Activated CD8-positive, alpha-beta T cell treated with anti-CD3 and anti-CD28 coated beads, Interleukin-2, amount 10 ng/mL, durations not matched to agents 7 days and 5 days (primary cell): ENCODE data around the gene PARP6. TPM values are rescaled to one million over a fixed set of nuclear protein-coding genes. Genes with fewer than 3 reads are reported as not detected.
"Not testable (repeated sequence)": the region's sequence is repeated elsewhere in the genome, so short reads cannot be mapped to it uniquely, and the experiment has no call there.

Experiments used
- ATAC-seq: fragments of 150-1000 bp; cut with Tn5 transposase; one replicate; pipeline ENCODE4 v1.10.0; 2021; ENCODE audit warnings: moderate library complexity
- CTCF ChIA-PET: fragments of 350-600 bp; sonication (Branson Sonifier 250); formaldehyde crosslinking; loops from one replicate; lab custom pipeline; 2021; ENCODE audit warnings: antibody characterized with exemption; lab: Charles Lee
- POLR2A ChIA-PET: fragments of 350-600 bp; sonication (Branson Sonifier 250); formaldehyde crosslinking; loops from one replicate; lab custom pipeline; 2021; ENCODE audit warnings: antibody characterized with exemption; lab: Charles Lee
- DNase-seq: peaks from one replicate; pipeline ENCODE4 v3.0.0-alpha.2; 2020
- H3K27ac Mint-ChIP-seq: one replicate; pipeline ENCODE4 v1.8.0; 2021; ENCODE audit warnings: mild to moderate bottlenecking, mixed read lengths
- H3K27me3 Mint-ChIP-seq: one replicate; pipeline ENCODE4 v1.8.0; 2021; ENCODE audit warnings: low read depth, mixed read lengths
- H3K36me3 Mint-ChIP-seq: one replicate; pipeline ENCODE4 v1.8.0; 2021; ENCODE audit warnings: low read depth, mixed read lengths
- H3K4me1 Mint-ChIP-seq: one replicate; pipeline ENCODE4 v1.8.0; 2021; ENCODE audit warnings: low read depth, mixed read lengths
- H3K4me3 Mint-ChIP-seq: one replicate; pipeline ENCODE4 v1.8.0; 2021; ENCODE audit warnings: mild to moderate bottlenecking, mixed read lengths
- H3K9me3 Mint-ChIP-seq: one replicate; pipeline ENCODE4 v1.8.0; 2022; ENCODE audit warnings: mixed read lengths; ENCODE audit not compliant: insufficient read depth
- total RNA-seq, 2 experiments: library from RNA; stranded (reverse); gene quantifications; one replicate each; pipeline ENCODE4 v1.2.3, GENCODE V29; 2021

Gene PARP6
- total RNA-seq, 2 experiments from 2014 or later: 54.0 to 57.0 TPM

GRCh38 chr15:72276326-72276700 is 4.0 kb upstream of the PARP6 start:
- DNase-seq (no peak), ATAC-seq (no peak)
- Mint-ChIP-seq H3K36me3 (no peaks in the 10 kb centered on the region), H3K4me1 (peaks cover 18% of the 10 kb centered on the region), H3K4me3 (no peak overlapping the region), H3K9me3 (no peaks in the 10 kb centered on the region), H3K27ac (no peak overlapping the region), H3K27me3 (peaks cover 3% of the 10 kb centered on the region)
- CTCF ChIA-PET: no interaction called here
- POLR2A ChIA-PET: no interaction called here

- H3K36me3 Mint-ChIP-seq, DNase-seq, ATAC-seq, CTCF ChIA-PET, H3K9me3 Mint-ChIP-seq, H3K27ac Mint-ChIP-seq, H3K4me3 Mint-ChIP-seq, POLR2A ChIA-PET, H3K27me3 Mint-ChIP-seq: not testable (repeated sequence)
- peaks cover 24% of the 10 kb centered on the region for H3K4me1 Mint-ChIP-seq
Measured at GRCh38 chr15:72275635-72276325, 3.4 kb upstream of the PARP6 start.

DNA sequence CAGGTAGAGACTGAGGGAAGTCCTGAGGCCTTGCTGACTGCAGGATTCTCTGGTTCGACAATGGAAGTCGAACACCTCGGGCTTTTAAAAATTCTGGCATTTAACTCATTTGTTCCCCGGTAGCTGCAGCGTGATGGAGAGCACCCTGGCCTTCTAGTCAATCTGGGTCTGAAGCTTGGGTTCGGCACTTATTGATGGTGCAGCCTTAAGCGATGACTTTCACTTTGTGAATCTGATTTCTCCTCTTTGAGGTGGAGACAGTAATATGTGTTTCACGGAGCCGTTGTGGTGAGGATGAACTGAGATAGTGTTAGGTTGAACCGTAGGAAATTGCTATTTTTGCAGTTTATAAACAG is 621 bp upstream of the PARP6 start:
- no peaks in the 10 kb centered on the region for H3K9me3 Mint-ChIP-seq
- ATAC-seq (no peak), DNase-seq (no peak)
- ChIA-PET POLR2A (interaction anchor here (0.8 to 1.8 kb wide), 3 partner anchors 36 to 46 kb away, joined by 3 to 13 read pairs (median 3); partner anchors contain the start of gene PKM), CTCF (interaction anchor here (0.7 to 2.6 kb wide), 11 partner anchors 10 to 277 kb away, joined by 3 to 17 read pairs (median 3); partner anchors contain the start of gene GRAMD2A)
- H3K4me1 Mint-ChIP-seq: peaks cover 34% of the 10 kb centered on the region
- peak overlapping the region; percentile 82 for H3K27ac Mint-ChIP-seq
- H3K27me3 Mint-ChIP-seq: peaks cover 3% of the 10 kb centered on the region
- H3K4me3 Mint-ChIP-seq: peak overlapping the region; percentile 85
- peaks cover 10% of the 10 kb centered on the region for H3K36me3 Mint-ChIP-seq

DNA sequence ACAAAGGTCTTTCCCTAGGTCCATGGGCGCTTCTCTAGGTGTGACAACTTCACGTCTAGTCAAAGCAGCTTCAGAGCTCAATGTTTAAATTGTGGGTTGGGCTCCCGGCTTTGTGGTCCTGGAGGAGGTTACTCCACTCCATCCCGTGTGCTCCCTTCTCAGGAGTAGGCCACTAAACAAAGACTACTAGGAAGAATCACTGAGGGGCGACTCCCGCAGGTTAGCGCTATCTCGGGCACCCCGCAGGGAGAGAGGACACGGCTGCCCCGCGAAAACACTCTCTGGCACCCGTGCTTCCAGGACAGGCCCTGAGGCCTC is 500 bp downstream of the PARP6 start:
- CTCF ChIA-PET: interaction anchor here (0.6 to 1.0 kb wide), 3 partner anchors 40 to 106 kb away, joined by 3 to 4 read pairs (median 3); no protein-coding TSS in a partner anchor
- H3K4me3 Mint-ChIP-seq: peak overlapping the region; percentile 88
- peaks cover 34% of the 10 kb centered on the region for H3K4me1 Mint-ChIP-seq
- peaks cover 17% of the 10 kb centered on the region for H3K36me3 Mint-ChIP-seq
- H3K9me3 Mint-ChIP-seq: no peaks in the 10 kb centered on the region
- peak; percentile 8 for ATAC-seq
- H3K27me3 Mint-ChIP-seq: peaks cover 2% of the 10 kb centered on the region
- POLR2A ChIA-PET: interaction anchor here (0.6 to 1.0 kb wide), 2 partner anchors 40 to 45 kb away, joined by 3 to 6 read pairs; partner anchors contain the start of gene PKM
- H3K27ac Mint-ChIP-seq: peak overlapping the region; percentile 78
- DNase-seq: no peak

GRCh38 chr15:72271221-72271620 is 1.1 kb downstream of the PARP6 start:
- Mint-ChIP-seq H3K4me1 (peaks cover 34% of the 10 kb centered on the region), H3K27me3 (peaks cover 2% of the 10 kb centered on the region), H3K9me3 (no peaks in the 10 kb centered on the region), H3K36me3 (peaks cover 22% of the 10 kb centered on the region), H3K4me3 (peak overlapping the region; percentile 88), H3K27ac (peak overlapping the region; percentile 36)
- CTCF ChIA-PET: interaction anchor here (0.6 to 1.0 kb wide), 3 partner anchors 39 to 106 kb away, joined by 3 to 4 read pairs (median 3); no protein-coding TSS in a partner anchor
- no peak for ATAC-seq
- no peak for DNase-seq
- POLR2A ChIA-PET: interaction anchor here (0.6 to 1.0 kb wide), 2 partner anchors 40 to 45 kb away, joined by 3 to 6 read pairs; partner anchors contain the start of gene PKM

GRCh38 chr15:72269739-72270138 is 2.6 kb downstream of the PARP6 start:
- Mint-ChIP-seq H3K27ac (no peak overlapping the region), H3K4me3 (no peak overlapping the region), H3K4me1 (peaks cover 34% of the 10 kb centered on the region), H3K36me3 (peaks cover 33% of the 10 kb centered on the region), H3K27me3 (no peaks in the 10 kb centered on the region), H3K9me3 (no peaks in the 10 kb centered on the region)
- ATAC-seq (no peak), DNase-seq (no peak)
- POLR2A ChIA-PET: no interaction called here
- CTCF ChIA-PET: interaction anchor here (0.7 to 1.0 kb wide), 2 partner anchors 11 to 70 kb away, joined by 3 read pairs; no protein-coding TSS in a partner anchor

DNA sequence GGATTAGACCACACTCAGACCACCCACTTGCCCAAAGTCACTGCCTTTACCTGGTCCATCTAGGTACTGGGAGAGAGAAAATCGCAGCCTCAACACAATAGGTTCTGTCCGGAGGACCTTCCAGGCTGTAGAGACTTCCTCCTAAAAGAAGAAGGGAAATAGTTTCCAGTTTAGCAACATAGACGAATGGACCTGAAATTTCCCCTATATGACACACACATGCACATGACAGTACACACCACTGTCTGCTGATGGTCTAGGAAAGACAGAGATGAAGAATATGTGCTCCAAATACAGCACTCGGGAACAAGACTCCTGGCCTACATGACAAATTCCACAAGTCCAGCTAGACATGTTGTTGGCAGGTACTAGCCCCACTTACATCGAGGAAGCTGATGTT is 7.3 kb downstream of the PARP6 start:
- peaks cover 67% of the 10 kb centered on the region for H3K36me3 Mint-ChIP-seq

DNA sequence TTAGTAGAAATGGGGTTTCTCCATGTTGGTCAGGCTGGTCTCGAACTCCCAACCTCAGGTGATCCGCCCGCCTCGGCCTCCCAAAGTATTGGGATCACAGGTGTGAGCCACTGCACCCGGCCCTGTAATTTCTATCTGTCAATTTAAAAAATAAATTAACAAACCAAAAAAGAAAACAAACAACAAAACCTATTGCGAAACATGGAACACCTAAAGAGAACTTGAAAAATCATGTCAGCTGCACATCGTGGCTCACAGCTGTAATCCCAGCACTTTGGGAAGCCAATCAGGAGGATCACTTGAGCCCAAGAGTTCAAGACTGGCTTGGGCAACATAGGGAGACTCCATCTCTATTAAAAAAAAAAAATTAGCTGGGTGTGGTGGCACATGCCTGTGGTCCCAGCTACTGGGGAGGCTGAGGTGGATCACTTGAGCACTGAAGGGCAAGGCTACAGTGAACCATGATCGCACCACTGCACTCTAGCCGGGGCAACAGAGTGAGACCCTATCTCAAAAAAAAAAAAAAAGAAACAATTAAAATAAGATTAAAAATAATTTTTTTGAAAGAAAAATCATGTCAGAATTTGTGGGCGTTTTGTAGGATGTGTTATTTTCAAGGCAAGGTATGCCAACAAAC is 19.6 kb downstream of the PARP6 start:
- ATAC-seq: no peak
- Mint-ChIP-seq H3K4me3 (no peak overlapping the region), H3K27ac (no peak overlapping the region), H3K27me3 (no peaks in the 10 kb centered on the region), H3K4me1 (no peaks in the 10 kb centered on the region), H3K9me3 (no peaks in the 10 kb centered on the region), H3K36me3 (peaks cover 41% of the 10 kb centered on the region)
- POLR2A ChIA-PET: no interaction called here
- no peak for DNase-seq
- CTCF ChIA-PET: no interaction called here

More for the DNA sequence above, 7.3 kb downstream of the PARP6 start:
- Mint-ChIP-seq H3K4me3 (no peak overlapping the region), H3K4me1 (peaks cover 2% of the 10 kb centered on the region), H3K27ac (no peak overlapping the region), H3K9me3 (no peaks in the 10 kb centered on the region), H3K27me3 (no peaks in the 10 kb centered on the region)
- POLR2A ChIA-PET: interaction anchor here (0.7 kb wide), 1 partner anchor 104 kb away, joined by 3 read pairs; no protein-coding TSS in a partner anchor
- CTCF ChIA-PET: no interaction called here
- no peak for DNase-seq
- no peak for ATAC-seq

GRCh38 chr15:72249142-72249810 is 23.1 kb downstream of the PARP6 start:
- H3K9me3 Mint-ChIP-seq: no peaks in the 10 kb centered on the region
- no peak overlapping the region for H3K27ac Mint-ChIP-seq
- CTCF ChIA-PET: interaction anchor here (1.5 kb wide), 1 partner anchor 23 kb away, joined by 3 read pairs; no protein-coding TSS in a partner anchor
- H3K27me3 Mint-ChIP-seq: no peaks in the 10 kb centered on the region
- DNase-seq: no peak
- ATAC-seq: no peak
- no peak overlapping the region for H3K4me3 Mint-ChIP-seq
- POLR2A ChIA-PET: no interaction called here
- H3K36me3 Mint-ChIP-seq: peaks cover 37% of the 10 kb centered on the region
- H3K4me1 Mint-ChIP-seq: no peaks in the 10 kb centered on the region

- Mint-ChIP-seq H3K27ac (no peak overlapping the region), H3K4me1 (no peaks in the 10 kb centered on the region), H3K9me3 (no peaks in the 10 kb centered on the region), H3K4me3 (no peak overlapping the region), H3K36me3 (peaks cover 37% of the 10 kb centered on the region), H3K27me3 (no peaks in the 10 kb centered on the region)
- DNase-seq (no peak), ATAC-seq (no peak)
- CTCF ChIA-PET: no interaction called here
- POLR2A ChIA-PET: no interaction called here
Measured at GRCh38 chr15:72248514-72248913, 23.8 kb downstream of the PARP6 start.

- peaks cover under 1% of the 10 kb centered on the region for H3K4me1 Mint-ChIP-seq
- no peaks in the 10 kb centered on the region for H3K9me3 Mint-ChIP-seq
- DNase-seq (no peak), ATAC-seq (no peak)
- CTCF ChIA-PET: interaction anchor here (1.2 to 1.3 kb wide), 2 partner anchors 16 to 17 kb away, joined by 3 read pairs; no protein-coding TSS in a partner anchor
- peaks cover 27% of the 10 kb centered on the region for H3K36me3 Mint-ChIP-seq
- no peaks in the 10 kb centered on the region for H3K27me3 Mint-ChIP-seq
- no peak overlapping the region for H3K27ac Mint-ChIP-seq
- POLR2A ChIA-PET: interaction anchor here (7.1 kb wide), 1 partner anchor 14 kb away, joined by 58 read pairs; the partner anchor contains the start of gene PKM
- no peak overlapping the region for H3K4me3 Mint-ChIP-seq
Measured at GRCh38 chr15:72242775-72243370, 29.5 kb downstream of the PARP6 start.
